GM20000 (cell line): Measurements from ENCODE around the gene TFAP2B.

Experiments
- DNase-seq: peaks from one replicate; pipeline ENCODE4 v3.0.0; 2012; ENCODE audit warnings: low spot score
- TF ChIP-seq, protein P1 (sequence below): IDR thresholded peaks from 2 replicates; pipeline ENCODE4 v1.5.1; 2012; ENCODE audit warnings: mild to moderate bottlenecking, control low read depth; ENCODE audit errors: extremely low read depth, missing control alignments

Gene TFAP2B

DNA sequence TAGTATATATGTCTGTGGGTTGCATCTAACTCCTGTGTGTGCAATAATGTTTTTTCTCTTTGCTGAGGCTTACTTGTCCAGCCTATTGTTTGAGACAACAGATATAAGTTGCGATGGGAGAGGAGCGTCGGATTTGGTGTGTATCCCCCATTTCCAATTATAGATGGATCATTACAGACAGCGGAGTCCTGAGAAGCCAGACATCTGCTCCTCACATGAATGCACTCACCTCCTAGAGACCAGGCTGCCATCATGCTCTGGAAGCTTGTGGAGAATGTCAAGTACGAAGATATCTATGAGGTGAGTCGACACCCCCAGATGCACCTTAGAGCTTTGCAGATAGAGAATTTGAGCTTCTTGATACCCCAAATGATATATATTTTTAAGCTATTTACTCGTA lies at the start of gene TFAP2B:
Gene TFAP2B, plus strand, starts transcription at position 199 of the 400 bp plus-strand sequence. Its CDS starts 21 bp downstream, at position 220.
- no peak for DNase-seq
- TF ChIP-seq, protein P1, sequence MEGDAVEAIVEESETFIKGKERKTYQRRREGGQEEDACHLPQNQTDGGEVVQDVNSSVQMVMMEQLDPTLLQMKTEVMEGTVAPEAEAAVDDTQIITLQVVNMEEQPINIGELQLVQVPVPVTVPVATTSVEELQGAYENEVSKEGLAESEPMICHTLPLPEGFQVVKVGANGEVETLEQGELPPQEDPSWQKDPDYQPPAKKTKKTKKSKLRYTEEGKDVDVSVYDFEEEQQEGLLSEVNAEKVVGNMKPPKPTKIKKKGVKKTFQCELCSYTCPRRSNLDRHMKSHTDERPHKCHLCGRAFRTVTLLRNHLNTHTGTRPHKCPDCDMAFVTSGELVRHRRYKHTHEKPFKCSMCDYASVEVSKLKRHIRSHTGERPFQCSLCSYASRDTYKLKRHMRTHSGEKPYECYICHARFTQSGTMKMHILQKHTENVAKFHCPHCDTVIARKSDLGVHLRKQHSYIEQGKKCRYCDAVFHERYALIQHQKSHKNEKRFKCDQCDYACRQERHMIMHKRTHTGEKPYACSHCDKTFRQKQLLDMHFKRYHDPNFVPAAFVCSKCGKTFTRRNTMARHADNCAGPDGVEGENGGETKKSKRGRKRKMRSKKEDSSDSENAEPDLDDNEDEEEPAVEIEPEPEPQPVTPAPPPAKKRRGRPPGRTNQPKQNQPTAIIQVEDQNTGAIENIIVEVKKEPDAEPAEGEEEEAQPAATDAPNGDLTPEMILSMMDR: no peak

DNA sequence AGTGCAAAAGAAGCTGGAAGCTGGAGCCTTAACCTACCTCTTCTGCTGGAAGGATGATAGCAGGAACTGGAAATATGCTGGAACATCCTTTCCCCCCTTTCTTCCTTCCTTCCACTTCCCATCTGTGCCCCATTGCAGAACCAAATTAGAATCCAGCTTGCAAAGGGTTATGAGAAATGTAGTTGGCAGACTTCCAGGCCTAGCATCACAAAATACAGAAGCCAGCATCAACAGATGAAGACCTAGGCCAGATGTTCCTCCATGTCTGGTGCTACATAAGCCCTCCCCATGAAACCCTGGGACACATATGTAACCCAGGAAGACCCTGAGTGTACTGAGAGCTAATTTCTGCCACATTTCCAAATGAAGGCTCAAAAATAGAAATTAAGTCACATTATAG lies 40.0 kb upstream of the TFAP2B start:
- TF ChIP-seq, protein P1: no peak
- DNase-seq: no peak

DNA sequence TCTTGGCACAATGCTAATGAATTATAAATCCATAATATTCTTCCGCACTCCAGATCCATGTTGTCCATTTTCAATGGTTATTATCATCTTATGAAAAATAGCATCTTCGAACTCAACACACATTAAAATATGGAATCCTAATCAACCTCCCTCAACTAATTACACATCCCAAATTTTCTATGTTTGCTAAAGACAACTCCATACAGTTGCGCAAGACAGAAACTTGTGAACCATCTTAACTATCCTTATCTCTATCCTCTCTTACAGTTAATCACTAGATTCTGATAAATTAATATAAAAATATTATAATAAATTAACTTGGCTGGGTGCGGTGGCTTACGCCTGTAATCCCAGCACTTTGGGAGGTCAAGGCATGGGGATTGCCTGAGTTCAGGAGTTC lies 38.3 kb upstream of the TFAP2B start:
- TF ChIP-seq, protein P1: no peak
- DNase-seq: no peak

DNA sequence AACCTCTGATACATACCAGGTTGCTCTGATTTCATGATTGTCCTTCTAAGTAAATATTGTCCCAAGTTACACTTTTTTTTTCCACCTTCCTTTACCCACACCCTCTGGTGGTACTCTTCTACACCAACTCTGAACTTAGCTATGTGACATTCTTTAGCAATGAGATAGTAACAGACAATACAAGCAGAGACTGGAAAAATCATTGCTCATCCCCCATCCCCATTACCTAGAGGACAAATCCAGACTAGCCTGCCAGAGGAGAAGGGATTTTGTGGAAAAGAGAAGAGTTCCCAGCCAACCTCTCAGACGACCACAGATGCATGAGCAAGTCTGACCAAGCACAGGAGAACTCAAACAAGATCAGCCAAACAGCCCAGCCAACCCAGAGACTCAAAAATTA lies 32.8 kb upstream of the TFAP2B start:
- TF ChIP-seq, protein P1: no peak

DNA sequence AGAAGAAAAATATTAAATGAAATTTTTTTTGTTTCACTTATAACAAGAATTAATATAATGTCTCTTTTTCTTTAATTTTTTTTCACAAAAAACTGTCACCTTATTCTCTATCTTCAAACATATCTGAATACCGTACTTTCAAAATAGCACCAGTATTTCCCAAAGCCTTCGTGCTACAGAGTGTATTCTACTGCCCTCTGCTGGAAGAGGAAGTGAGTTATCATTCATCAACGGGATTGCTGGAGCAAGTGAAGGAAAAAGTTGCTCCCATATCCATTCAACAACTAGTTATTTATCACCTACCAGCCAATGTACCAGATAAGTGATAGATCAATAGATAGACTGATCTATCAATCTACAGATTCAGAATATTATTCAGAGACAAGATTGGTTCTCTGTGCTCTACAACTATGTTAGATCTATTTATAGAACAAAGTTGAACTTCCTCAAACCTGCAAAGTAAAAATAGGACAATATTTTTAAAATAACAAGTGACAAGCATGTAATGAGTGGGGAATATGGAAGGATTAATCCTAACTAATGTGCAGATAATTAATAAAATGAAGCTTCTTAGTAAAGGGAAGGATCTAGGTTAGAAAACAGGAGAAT lies 26.7 kb upstream of the TFAP2B start:
- DNase-seq: peak; percentile 44
- TF ChIP-seq, protein P1: peak; percentile 61

More for the DNA sequence above, 32.8 kb upstream of the TFAP2B start:
- DNase-seq: no peak

DNA sequence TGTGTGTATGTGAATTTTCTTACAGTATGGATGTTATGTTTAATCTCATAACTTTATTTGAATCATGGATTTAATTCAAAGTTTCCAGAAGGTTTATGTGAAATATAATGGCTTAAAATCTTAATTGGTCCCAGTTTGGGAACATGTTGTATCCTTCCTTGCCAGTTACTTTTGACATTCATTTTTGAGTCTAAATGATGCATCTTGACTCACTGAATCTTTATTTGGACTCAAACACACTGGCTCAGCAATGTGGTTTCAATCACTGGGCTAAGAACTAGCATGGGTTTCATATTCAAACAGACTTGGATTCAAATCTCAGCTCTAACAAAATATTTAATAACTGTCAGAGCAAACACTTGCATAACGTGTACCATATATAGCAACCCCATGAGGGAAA lies 25.9 kb upstream of the TFAP2B start:
- DNase-seq: no peak

DNA sequence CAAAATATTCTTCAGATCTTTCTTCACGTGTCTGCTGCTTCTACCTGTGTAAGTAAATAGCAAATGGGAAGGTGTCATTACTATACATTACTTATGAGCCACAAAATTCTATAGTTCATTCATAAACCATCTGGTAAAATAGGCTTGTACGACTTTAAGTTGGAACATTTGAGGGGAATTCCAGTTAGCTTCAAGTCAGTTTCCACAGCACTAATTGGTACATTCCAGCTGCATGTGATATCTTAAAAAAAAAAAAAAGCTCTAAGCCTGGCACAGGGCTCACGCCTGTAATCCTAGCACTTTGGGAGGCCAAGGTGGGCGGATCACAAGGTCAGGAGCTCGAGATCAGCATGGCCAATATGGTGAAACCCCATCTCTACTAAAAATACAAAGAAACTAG lies 23.1 kb upstream of the TFAP2B start:
- TF ChIP-seq, protein P1: no peak
- DNase-seq: no peak

More for the DNA sequence above, 25.9 kb upstream of the TFAP2B start:
- TF ChIP-seq, protein P1: no peak
